Tibial nerve (tissue), 3 donors: ENCODE measurements around the gene RASA4.
"Not testable (repeated sequence)": the region's sequence is repeated elsewhere in the genome, so short reads cannot be mapped to it uniquely, and the experiment has no call there.

Experiments
- POLR2A ChIP-seq, 2 donors: fragments of 450-650 bp; IDR thresholded peaks; one replicate each; pipeline ENCODE4 v1.6.1; 2017; ENCODE audit warnings: antibody characterized with exemption in 2 of 2, mild to moderate bottlenecking in 2 of 2, moderate library complexity in 2 of 2
- TF ChIP-seq, protein P1 (sequence below), 5 experiments: fragments of 200-600 bp in 3 of 5; fragments of 450-650 bp in 2 of 5; sonication (generic) in 3 of 5; IDR thresholded peaks; one replicate each; pipeline ENCODE4 v1.5.1; 2016 to 2019; ENCODE audit warnings: antibody characterized with exemption in 5 of 5, mild to moderate bottlenecking in 3 of 5, moderate library complexity in 2 of 5

DNA sequence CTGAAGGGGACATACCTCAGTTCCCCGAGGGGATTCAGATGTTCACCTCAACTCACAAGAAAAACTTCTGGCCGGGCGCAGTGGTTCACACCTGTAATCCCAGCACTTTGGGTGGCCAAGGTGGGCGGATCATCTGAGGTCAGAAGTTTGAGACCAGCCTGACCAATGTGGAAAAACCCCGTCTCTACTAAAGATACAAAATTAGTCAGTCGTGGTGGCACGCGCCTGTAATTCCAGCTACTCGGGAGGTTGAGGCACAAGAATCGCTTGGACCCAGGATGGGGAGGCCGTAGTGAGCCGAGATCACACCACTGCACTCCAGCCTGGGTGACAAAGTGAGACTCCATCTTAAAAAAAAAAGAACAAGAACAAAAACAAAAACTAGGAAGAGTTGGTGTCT lies 71.3 kb downstream of the RASA4 start:
- not testable (repeated sequence) for TF ChIP-seq POLR2A (IDR thresholded peaks at IDR 0.05)
- TF ChIP-seq, protein P1, sequence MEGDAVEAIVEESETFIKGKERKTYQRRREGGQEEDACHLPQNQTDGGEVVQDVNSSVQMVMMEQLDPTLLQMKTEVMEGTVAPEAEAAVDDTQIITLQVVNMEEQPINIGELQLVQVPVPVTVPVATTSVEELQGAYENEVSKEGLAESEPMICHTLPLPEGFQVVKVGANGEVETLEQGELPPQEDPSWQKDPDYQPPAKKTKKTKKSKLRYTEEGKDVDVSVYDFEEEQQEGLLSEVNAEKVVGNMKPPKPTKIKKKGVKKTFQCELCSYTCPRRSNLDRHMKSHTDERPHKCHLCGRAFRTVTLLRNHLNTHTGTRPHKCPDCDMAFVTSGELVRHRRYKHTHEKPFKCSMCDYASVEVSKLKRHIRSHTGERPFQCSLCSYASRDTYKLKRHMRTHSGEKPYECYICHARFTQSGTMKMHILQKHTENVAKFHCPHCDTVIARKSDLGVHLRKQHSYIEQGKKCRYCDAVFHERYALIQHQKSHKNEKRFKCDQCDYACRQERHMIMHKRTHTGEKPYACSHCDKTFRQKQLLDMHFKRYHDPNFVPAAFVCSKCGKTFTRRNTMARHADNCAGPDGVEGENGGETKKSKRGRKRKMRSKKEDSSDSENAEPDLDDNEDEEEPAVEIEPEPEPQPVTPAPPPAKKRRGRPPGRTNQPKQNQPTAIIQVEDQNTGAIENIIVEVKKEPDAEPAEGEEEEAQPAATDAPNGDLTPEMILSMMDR (IDR thresholded peaks at IDR 0.05), result not testable (repeated sequence)
